Peyer's patch (tissue), 4 donors: ENCODE measurements around the gene PLIN3.

Source experiments
- CTCF ChIP-seq, 6 experiments: fragments of 450-650 bp in 4 of 6; fragments of 200-600 bp in 2 of 6; sonication (generic) in 1 of 6; IDR thresholded peaks; one replicate each; pipeline ENCODE4 v1.5.1; 2017 to 2019; ENCODE audit warnings: antibody characterized with exemption in 6 of 6, mild to moderate bottlenecking in 3 of 6, moderate library complexity in 1 of 6
- POLR2A ChIP-seq, 2 donors: fragments of 450-650 bp; IDR thresholded peaks; one replicate each; pipeline ENCODE4 v1.5.1; 2017; ENCODE audit warnings: antibody characterized with exemption in 2 of 2, mild to moderate bottlenecking in 2 of 2, moderate library complexity in 2 of 2

GRCh38 chr19:4815426-4816201 is 51.9 kb downstream of the PLIN3 start:
- TF ChIP-seq CTCF (IDR thresholded peaks at IDR 0.05) (no peak), POLR2A (IDR thresholded peaks at IDR 0.05) (peak in 1 of 2 donors; percentile 9)
